M059J (cell line): ENCODE data around the gene KATNAL1. TPM values are rescaled to one million over a fixed set of nuclear protein-coding genes. Genes with fewer than 3 reads are reported as not detected.
A peak's percentile ranks its signal among the peaks of the same experiment; 100 is the strongest.
"Not testable (repeated sequence)": the region's sequence is repeated elsewhere in the genome, so short reads cannot be mapped to it uniquely, and the experiment has no call there.

Experiments
- DNase-seq: peaks from one replicate; pipeline ENCODE4 v3.0.0-alpha.2; 2012; ENCODE audit warnings: low read depth
- total RNA-seq: library from RNA; depleted of rRNA; stranded (reverse); fragments of >200 nt; shearing (Covaris generic); gene quantifications from 2 replicates; pipeline ENCODE4 v1.2.3, GENCODE V29; 2014

Gene KATNAL1
- total RNA-seq, 1 experiment from 2014 or later, result 28.2 TPM

DNA sequence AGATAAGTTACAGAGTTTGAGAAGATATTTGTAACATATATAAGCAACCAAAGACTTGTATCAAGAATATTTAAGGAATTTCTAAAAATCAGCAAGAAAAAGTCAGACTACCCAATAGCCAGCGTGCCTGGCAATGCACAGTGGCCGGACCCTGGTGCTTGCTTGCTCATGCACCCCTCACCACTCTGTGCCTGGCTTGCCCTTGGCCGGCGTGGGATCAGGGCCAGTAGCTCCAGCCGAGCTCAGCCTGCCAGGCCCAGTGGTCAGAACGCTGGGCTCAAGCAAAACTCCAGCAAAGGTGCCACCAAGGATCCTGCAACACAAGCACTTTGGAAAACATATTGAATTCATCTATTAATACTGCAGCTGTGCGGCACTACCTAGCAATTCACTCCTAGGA, 95.1 kb downstream of the KATNAL1 start:
- DNase-seq, result no peak

DNA sequence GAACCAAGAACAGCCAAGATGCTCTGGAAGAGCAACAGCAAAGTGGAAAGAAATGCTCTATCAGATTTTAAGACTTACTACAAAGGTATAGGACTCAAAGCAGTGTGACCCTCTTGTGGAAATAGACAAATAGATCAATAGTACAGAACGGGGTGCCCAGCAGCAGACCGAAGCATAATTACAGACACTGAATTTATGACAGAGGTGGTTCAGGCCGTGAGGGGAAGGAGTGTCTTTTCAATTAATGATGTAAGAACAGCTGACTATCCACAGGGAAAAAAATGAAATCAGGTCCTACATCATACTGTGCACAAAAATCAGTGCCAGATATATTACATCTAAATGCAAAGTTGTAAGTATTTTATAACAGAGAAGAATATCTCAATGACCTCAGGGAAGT, 95.6 kb downstream of the KATNAL1 start:
- no peak for DNase-seq

DNA sequence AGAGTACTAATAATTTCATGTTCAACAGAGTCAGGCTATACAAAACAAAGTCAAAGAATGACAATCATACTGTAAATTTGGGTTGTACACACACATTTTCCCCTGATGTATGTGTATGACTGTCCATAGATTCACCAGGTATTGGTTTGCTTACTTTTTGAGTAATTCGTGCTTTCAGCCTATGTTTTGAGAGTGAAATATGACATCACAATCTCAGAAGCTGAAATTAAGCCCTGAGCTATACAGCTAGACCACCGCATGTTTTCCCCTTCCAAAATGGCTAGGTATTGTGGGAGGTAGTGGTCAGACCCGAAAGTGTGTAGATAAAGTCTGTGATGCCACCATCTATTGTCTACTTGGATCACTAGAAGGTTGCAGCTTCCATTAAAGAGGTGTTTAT, 102.8 kb downstream of the KATNAL1 start:
- no peak for DNase-seq

DNA sequence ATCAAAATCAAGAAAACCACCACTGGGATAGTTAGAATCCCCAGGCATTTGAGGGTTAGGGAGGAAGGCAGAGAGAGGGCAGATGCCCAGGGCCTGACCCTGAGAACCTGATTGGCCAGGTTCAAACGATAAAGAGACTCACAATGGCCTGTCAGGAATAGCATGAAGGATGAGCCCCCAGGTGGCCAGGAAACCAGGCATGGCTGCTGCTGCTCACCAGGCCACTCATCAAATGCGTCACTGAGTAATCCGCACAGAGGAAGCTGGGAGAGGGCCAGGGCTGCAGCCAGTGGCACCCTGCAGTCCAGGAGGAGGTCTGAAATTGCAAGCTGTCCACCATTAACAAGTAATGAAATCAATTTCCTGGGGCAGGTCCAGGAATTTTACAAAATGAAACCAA, 111.3 kb downstream of the KATNAL1 start:
- DNase-seq, result peak; percentile 42

- DNase-seq, result no peak
These were observed 112.4 kb downstream of the KATNAL1 start for GRCh38 chr13:30194906-30195305.

DNA sequence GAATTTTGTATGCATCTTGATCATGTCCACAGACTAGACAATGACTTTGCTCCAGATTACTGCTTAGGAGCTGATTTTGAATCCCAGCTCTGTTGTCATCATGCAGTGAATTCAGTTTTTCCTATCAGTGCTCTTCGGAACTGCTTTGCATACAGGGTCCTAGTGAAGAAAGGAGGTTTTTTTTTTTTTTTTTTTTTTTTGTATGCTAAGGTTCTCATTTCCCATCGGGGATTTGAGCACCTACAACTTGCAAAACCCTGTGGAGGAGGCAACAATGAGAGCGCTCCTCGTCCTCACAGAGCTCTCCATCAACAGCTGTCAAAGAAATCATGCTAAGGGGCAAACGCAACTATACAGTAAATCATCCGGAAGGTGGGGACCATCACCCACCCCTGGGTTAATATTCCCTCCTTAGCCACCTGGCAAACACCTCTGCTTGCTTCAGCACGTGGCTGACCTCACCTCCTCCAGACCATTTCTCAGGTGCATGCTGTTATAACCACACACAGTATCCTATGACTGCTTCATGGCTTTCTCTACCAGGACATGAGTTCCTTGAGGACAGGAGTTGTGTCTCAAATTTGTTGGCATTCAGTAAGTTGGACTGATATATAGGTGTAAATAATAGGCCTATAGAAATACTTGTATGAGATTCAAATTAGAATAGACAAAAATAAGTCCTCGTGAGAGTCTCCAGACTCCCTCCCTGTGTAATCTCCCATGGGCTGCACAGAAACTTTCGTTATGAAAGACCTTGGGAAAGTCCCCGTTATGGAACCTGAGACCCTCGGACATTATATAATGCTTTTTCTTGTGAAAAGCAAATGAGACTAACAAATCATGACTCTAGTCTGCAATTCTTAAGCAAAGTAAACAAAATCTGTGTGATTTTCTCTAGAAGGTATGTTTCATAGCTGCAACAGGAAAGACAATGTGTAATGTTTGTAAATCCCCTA, 113.8 kb downstream of the KATNAL1 start:
- no peak for DNase-seq

DNA sequence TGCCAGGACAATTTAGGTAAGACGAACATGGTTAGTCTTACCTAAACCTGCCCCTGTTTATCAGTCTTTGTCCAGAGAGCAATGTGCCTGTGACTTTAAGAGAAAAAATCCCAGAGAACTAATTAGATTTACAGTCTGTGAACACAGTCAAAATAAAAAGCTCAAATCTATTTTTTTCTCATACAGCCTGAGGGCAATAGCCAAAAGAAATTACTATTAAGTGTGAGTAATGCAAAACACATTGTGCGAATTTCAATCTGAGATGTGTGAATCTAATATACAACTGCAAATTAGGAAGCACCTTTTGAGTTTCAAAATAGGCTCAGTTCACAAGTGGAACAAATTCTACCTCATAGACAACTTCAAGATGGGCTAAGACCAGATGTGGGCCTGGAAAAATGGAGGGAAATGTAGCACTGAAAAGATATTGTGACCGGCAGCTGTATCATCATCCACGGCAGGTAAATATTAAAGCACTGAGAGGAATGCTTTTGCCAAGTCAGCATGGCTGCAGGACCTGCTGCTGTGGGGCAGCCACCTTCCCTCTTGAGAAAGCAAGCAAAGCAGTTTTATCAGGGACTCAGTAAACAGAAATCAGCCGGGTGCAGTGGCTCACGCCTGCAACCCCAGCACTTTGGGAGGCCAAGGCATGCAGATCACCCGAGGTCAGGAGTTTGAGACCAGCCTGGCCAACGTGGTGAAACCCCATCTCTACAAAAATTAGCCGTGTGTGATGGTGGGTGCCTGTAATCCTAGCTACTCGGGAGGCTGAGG, 114.8 kb downstream of the KATNAL1 start:
- peak; percentile 47 for DNase-seq

DNA sequence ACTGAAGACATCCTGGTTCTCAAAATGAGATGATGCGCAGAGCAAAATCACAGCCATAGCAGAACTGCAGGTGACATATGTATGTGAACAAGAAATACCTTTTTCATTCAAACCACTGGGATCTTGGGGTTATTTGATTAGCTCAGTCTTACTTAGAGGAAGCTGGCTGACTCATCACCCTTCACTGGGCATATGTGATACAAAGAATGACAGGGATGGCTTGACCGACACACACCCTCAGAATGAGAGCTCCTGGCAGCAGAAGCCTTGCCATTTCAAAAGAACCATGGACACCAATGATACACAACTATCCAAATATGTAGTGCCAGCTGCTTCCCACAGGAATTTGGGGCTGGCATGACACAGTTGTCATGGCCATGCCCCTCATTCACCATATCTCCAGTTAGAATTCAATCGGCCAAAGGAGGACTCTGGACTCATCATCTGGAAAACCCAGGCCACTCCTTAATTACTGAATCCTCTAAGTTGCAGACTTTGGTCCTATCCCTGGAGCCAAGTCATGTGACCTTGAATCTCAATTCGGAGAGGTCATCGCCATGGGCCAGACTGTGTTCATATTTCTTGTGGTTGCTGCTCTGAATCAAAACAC, 115.8 kb downstream of the KATNAL1 start:
- DNase-seq, result peak; percentile 76

GRCh38 chr13:30186634-30187415, 120.5 kb downstream of the KATNAL1 start:
- DNase-seq, result no peak

DNA sequence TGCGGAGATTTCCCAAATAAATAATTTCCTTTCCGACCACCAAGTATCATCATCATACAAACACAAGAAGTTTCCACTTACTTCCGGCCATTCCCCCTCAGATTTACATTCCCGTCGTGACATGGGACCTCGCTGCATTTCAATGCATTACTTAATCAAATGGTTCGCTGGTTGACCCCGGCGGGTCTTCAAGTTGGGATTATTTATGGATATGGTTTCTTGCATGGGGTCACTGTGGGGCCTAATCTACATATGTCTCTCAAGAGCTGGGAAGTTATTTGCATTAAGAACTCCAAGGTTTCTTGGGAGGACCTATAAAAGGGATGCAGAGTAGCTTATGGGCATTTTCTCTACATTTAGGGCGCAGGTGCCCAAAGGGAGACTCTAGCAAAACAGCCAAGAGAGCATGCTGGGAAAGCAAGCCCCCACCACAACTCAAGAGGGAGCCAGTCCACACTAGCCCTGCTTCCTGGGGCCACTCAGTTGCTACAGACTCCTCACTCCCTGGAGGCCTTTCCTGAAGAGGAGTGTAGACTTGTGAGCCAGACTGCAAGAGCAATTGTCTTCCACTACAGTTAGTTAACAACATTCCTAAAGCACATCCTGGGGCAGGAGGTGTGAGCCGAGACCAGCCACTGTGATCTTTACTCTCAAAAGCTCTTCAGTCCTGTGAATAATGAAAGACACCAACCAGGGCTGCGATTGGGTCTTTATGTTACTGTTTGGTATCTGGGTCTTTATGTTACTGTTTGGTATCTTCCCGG, 125.3 kb downstream of the KATNAL1 start:
- no peak for DNase-seq

DNA sequence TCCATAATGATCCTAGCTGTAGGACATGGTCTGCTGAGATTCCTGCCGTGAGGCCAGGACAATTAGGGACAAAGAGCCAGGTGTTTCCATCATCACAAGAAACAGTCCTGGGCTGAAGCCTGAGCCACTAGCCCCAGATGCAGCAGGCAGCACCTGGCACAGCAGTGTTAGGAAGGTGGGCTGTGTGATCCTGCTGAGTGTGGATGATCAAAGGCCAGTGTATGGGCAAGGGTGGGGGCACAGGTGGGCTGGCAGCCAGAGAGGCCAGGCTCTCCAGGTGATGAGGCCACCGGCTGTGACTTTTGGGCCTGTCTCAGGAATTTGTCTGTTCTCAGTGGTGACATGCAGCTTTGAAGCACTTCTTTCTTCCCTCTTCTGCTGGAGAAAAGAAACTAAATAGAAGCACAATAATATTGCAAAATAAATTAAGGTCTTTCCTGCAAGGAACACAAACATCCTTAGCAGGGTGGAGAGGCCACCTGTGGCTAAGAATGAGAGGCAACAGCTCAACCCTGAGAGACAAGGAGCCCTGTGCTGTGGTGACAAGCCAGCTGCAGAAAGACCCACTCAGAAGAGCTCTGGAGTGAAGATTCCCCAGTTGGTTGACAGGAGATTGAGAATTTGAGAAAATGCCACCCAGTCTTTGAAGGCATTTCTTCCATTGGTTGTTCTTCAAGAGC, 127.6 kb downstream of the KATNAL1 start:
- DNase-seq, result no peak

GRCh38 chr13:30178976-30179375, 128.4 kb downstream of the KATNAL1 start:
- no peak for DNase-seq

GRCh38 chr13:30175166-30175565, 132.2 kb downstream of the KATNAL1 start:
- DNase-seq, result no peak

GRCh38 chr13:30174250-30174649, 133.1 kb downstream of the KATNAL1 start:
- DNase-seq, result not testable (repeated sequence)

DNA sequence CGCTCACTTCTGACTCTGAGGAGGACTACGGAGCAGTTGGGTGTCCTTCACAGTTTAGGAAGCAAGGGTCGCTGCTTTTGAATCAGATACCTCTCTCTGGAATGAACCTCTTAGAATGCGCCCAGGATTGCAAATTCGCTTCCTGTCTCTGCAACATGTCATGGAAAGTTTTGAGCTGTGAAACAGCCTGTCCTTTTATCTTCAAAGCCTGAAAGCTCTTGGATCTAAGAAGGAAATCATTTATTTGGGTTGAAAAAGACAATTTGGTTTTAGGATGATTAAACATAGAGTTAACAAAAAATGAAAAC, 134.1 kb downstream of the KATNAL1 start:
- DNase-seq, result no peak

DNA sequence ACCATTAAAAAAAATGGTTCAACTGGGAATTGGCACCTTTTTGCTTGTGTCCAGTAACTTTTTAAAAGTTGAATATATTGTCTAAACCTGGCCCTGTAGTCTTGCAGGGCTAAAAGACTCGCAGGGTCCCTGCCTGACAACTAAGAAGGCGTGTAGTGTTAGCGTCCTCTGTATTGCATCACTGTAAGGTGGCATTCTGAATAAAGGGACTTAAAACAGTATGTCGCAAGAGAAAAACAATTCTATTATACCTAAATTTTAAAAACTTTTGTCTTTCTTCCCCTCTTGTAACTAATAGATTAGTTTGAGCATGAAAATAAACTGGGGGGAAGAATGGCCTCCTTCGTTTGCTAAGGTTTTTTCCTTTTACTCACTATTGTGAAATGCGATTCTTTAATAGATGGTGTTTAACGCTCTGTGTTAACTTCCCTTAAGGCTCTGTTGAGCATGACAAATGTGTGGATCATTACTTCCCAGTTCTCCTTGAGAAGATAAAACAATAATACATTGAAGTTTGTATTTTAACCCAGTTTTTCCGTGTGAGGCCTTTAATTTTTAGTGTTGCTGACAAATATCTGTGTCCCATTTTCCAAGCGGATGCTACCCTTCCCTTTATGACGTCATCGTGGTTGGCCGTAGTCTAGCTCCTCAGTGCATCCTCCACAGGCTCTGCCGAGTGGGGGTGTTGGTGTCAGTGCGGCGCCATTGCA, 134.6 kb downstream of the KATNAL1 start:
- no peak for DNase-seq

- no peak for DNase-seq
These were observed 136.8 kb downstream of the KATNAL1 start for GRCh38 chr13:30170569-30170968.

- no peak for DNase-seq
These were observed 137.9 kb downstream of the KATNAL1 start for GRCh38 chr13:30169442-30169841.

- DNase-seq, result peak; percentile 9
These were observed 141.6 kb downstream of the KATNAL1 start for GRCh38 chr13:30165796-30166195.

- DNase-seq, result no peak
These were observed 142.3 kb downstream of the KATNAL1 start for GRCh38 chr13:30165071-30165470.
